ENCODE measurements around the gene SPPL2C. TPM values are rescaled to one million over a fixed set of nuclear protein-coding genes. Genes with fewer than 3 reads are reported as not detected.

Gene SPPL2C
- total RNA-seq, 6 experiments from 2014 or later: not detected

DNA sequence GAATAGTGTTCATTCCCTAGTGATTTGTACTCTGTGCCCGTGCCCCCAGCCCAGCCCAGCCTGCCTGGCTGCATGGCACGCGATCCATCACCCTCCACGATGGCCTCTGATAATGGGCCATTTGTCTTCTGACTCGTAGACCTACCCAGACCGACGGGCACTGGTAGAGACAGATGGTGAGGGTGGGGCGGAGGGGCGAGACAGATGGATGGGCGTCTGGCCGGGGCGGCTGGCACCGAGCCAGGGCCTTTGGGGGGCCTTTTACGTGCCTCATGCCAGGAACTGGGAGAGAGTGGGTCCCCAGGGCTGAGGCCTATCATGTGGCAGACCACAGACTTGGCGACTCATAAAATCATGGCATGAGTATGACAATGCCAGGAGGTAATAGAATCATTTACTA is 35.2 kb upstream of the SPPL2C start:
- no peak overlapping the region for H3K27ac ChIP-seq
- no peaks in the 10 kb centered on the region for H3K4me1 ChIP-seq
- intact Hi-C loops (cut with DNase I): loop anchor here in 1 of 2 donors (10.0 kb wide), 1 partner anchor 65 kb away; no protein-coding TSS in a partner anchor
- no peaks in the 10 kb centered on the region for H3K27me3 ChIP-seq
- no peak overlapping the region for H3K4me3 ChIP-seq
- H3K36me3 ChIP-seq: no peaks in the 10 kb centered on the region
- 60% methylated on average over 3 of the region's 15 CpGs for WGBS (ENCODE audit: insufficient coverage, low coverage, low lambda C conversion rate, missing lambda C conversion rate)
- no peaks in the 10 kb centered on the region for H3K9me3 ChIP-seq
- DNase-seq (no peak), ATAC-seq (no peak)
- TF ChIP-seq, protein P1, sequence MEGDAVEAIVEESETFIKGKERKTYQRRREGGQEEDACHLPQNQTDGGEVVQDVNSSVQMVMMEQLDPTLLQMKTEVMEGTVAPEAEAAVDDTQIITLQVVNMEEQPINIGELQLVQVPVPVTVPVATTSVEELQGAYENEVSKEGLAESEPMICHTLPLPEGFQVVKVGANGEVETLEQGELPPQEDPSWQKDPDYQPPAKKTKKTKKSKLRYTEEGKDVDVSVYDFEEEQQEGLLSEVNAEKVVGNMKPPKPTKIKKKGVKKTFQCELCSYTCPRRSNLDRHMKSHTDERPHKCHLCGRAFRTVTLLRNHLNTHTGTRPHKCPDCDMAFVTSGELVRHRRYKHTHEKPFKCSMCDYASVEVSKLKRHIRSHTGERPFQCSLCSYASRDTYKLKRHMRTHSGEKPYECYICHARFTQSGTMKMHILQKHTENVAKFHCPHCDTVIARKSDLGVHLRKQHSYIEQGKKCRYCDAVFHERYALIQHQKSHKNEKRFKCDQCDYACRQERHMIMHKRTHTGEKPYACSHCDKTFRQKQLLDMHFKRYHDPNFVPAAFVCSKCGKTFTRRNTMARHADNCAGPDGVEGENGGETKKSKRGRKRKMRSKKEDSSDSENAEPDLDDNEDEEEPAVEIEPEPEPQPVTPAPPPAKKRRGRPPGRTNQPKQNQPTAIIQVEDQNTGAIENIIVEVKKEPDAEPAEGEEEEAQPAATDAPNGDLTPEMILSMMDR (IDR thresholded peaks at IDR 0.05): no peak
- TF ChIP-seq POLR2A (IDR thresholded peaks at IDR 0.05): no peak

DNA sequence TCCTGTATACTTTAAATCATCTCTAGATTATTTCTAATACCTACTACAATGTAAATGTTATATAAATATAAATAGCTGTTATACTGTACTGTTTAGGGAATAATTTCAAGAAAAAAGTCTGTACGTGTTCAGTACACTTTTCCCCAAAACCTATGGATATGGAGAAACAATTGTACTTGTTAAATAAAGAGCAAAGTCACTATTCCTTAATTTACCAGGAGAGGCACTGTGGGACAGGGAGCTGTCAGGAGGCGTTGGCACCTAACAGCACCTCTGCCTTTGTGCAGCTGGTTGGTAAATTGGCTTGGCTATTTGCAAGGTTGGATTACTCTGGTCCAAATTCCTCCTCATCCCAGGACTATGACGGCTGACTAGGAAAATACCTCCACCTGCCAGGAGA is 32.6 kb upstream of the SPPL2C start:
- no peak overlapping the region for H3K27ac ChIP-seq
- H3K9me3 ChIP-seq: no peaks in the 10 kb centered on the region
- H3K27me3 ChIP-seq: no peaks in the 10 kb centered on the region
- no peaks in the 10 kb centered on the region for H3K36me3 ChIP-seq
- no peaks in the 10 kb centered on the region for H3K4me1 ChIP-seq
- 51% methylated on average over 2 of the region's 3 CpGs for WGBS (ENCODE audit: insufficient coverage, low coverage, low lambda C conversion rate, missing lambda C conversion rate)
- intact Hi-C loops (cut with DNase I): no loop called here
- TF ChIP-seq, protein P1 (IDR thresholded peaks at IDR 0.05): peak in 2 of 4 donors; percentile 23 to 29
- no peak for TF ChIP-seq POLR2A (IDR thresholded peaks at IDR 0.05)
- H3K4me3 ChIP-seq: no peak overlapping the region
- DNase-seq: no peak
- ATAC-seq: peak in 2 of 4 donors; percentile 27 to 34

DNA sequence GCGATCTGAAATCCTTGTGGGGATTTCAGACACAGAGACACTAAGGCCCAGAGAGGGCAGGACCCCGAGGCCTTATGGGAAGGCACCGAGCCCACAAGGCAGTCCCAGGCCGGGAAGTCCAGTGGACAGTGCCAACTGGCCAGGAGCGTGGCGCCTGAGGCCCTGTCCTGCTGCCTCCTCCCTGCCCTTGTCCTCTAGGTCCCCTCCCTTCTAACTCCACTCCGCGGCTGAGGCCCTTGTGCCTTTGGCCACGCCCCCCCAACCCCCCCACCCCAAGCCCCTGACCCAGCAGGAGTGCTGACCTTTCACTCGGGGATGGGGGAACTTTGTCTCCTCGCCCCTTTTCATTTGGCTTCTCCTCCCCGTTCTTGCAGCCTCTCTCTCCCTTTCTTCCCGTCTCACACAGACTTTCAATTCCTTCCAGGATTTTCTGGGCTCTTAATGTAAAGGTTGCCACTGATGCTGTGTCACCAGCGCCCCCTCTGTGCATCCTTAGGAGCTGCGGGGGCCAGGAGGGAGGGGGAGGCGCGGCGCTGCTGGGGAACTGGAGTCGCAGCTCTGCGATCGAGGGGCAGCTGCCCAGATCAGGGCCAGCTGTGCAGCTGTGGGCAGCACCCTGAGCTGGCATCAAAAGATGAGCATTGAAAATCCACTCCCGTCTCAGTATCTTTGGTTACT is 31.5 kb upstream of the SPPL2C start:
- DNase-seq (no peak), ATAC-seq (no peak)
- Histone ChIP-seq H3K27ac (no peak overlapping the region), H3K4me3 (no peak overlapping the region), H3K9me3 (no peaks in the 10 kb centered on the region), H3K27me3 (no peaks in the 10 kb centered on the region), H3K4me1 (no peaks in the 10 kb centered on the region), H3K36me3 (no peaks in the 10 kb centered on the region)
- intact Hi-C loops (cut with DNase I): no loop called here
- WGBS (ENCODE audit: insufficient coverage, low coverage, low lambda C conversion rate, missing lambda C conversion rate): 55% methylated on average over 15 of the region's 22 CpGs
- TF ChIP-seq, protein P1 (IDR thresholded peaks at IDR 0.05): no peak
- TF ChIP-seq POLR2A (IDR thresholded peaks at IDR 0.05): no peak

DNA sequence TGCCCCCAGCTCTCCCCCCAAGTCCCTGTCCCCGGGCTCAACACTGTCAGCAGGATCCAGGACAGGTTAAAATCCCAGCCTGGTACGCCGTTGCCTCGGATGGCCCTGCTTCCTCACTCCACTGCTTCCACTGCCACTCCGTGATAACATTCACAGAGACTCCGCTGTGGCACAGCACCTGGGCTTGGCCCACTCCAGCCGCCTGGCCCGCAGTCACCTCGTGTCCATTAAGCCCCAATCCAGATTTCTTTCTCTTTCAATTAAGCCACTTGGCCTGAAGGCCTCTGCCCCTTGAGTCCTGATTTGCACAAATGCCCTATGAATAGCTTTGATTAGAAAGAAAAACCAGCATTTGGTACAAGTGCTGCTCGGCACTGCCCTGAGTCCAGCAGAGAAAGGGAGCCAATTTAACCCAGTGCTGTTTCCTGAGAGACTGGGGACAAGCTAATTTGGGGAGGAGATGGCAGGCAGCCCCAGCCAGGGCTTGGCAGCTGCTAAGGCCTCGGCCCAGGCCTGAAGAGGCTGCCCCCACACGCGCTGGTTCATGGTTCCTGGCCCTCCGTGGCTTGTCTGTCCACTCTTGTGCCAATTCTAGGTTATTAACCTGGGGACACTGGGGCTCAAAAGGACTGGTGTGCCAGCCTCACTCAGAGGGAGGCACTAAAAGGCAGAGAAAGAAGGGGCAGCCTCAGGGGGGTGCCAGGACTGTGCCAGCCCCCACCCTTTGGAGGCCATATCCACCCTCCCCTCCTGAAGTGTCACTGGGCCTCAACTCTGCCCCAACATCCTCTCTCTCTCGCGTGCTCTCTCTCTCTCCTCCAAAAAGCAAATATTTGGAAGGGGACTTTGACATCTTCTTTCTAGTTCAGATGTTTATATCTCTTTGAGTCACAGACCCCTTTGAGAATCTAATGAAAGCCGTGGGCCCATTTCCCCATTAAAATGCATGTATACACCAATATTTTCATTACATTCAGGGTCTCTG is 29.8 kb upstream of the SPPL2C start:
- no peaks in the 10 kb centered on the region for H3K27me3 ChIP-seq
- intact Hi-C loops (cut with DNase I): no loop called here
- no peak overlapping the region for H3K4me3 ChIP-seq
- DNase-seq: no peak
- H3K27ac ChIP-seq: no peak overlapping the region
- no peaks in the 10 kb centered on the region for H3K9me3 ChIP-seq
- TF ChIP-seq, protein P1 (IDR thresholded peaks at IDR 0.05): no peak
- TF ChIP-seq POLR2A (IDR thresholded peaks at IDR 0.05): no peak
- peak; percentile 26 to 60 (median 38) for ATAC-seq
- WGBS (ENCODE audit: insufficient coverage, low coverage, low lambda C conversion rate, missing lambda C conversion rate): 62% methylated on average over 8 of the region's 17 CpGs
- no peaks in the 10 kb centered on the region for H3K36me3 ChIP-seq
- no peaks in the 10 kb centered on the region for H3K4me1 ChIP-seq
